Pancreas (tissue), 10 donors: ENCODE data around the gene PASK. TPM values are rescaled to one million over a fixed set of nuclear protein-coding genes. Genes with fewer than 3 reads are reported as not detected.
A peak's percentile ranks its signal among the peaks of the same experiment; 100 is the strongest.

Source experiments
- ATAC-seq, 4 donors: fragments of 200-7000 bp; cut with Tn5 transposase; one replicate each; pipeline versions ENCODE4 v1.8.0 to v1.9.1; 2020; ENCODE audit warnings: mild to moderate bottlenecking in 4 of 4, moderate library complexity in 4 of 4
- DNase-seq, 6 donors: peaks; one replicate each; pipeline ENCODE4 v3.0.0-alpha.2; 2020
- FAIRE-seq: peaks from 2 replicates; lab custom pipeline; 2012; peaks lifted over from hg19 to GRCh38; lab: Jason Lieb, UNC
- H3K27ac ChIP-seq, 4 donors: fragments of 200-600 bp; sonication (generic); 1 replicate in 3 of 4; 2 replicates in 1 of 4; pipeline versions ENCODE4 v1.5.0 to v1.8.0; 2020
- H3K27me3 ChIP-seq, 4 donors: fragments of 200-600 bp; one replicate each; pipeline ENCODE4 v1.8.0; 2021
- H3K36me3 ChIP-seq, 3 donors: fragments of 200-600 bp; sonication (generic) in 1 of 3; one replicate each; pipeline versions ENCODE4 v1.5.0 to v1.8.0; 2020 to 2021
- H3K4me1 ChIP-seq, 3 donors: fragments of 200-600 bp; one replicate each; pipeline ENCODE4 v1.8.0; 2021
- H3K4me3 ChIP-seq, 4 donors: fragments of 200-600 bp; sonication (generic) in 2 of 4; one replicate each; pipeline versions ENCODE4 v1.5.0 to v1.8.0; 2020 to 2021
- H3K9me3 ChIP-seq, 4 donors: fragments of 200-600 bp; one replicate each; pipeline ENCODE4 v1.8.0; 2021
- CTCF ChIP-seq, 4 donors: fragments of 200-600 bp; sonication (generic) in 3 of 4; IDR thresholded peaks; one replicate each; pipeline versions ENCODE4 v1.5.0 to v1.8.0; 2021; ENCODE audit warnings: antibody characterized with exemption in 4 of 4
- WGBS, 2 donors: extraction: QIAGEN DNeasy Blood & Tissue Kit; methylation state at CpG; one replicate each; pipeline ENCODE4 v1.1.7; 2013; 5-methylcytosine and 5-hydroxymethylcytosine counted together
- intact Hi-C, 3 donors: fragments of 100-400 bp; cut with DNase I; formaldehyde crosslinking; loops; one replicate each; pipeline versions ENCODE4 v1.11.1 to v1.14.2; 2022
- polyA plus RNA-seq, 2 donors: library from polyadenylated mRNA; stranded (reverse); fragments of 200-250 nt; gene quantifications; one replicate each; pipeline ENCODE4 v1.2.3, GENCODE V29; 2013
- total RNA-seq, 6 donors: library from RNA; stranded (reverse); fragmentation: NEBNext Ultra II Directional in 4 of 6; extraction: Animal tissue kit (Norgen Biotek cat#: 25700) in 4 of 6; gene quantifications; one replicate each; pipeline versions ENCODE4 v1.2.1 to v1.2.4, GENCODE V29; 2021 to 2023
- donor health status: healthy with polysubstance abuse.
- donor health status: DM: no; HTN: no; CAD: no; lungs with moderate emphysema.
- donor health status: DM: no; HTN: no; CAD: no.
- donor health status: control.
- donor health status: control.
- donor health status: Bipolar disorder and iron deficiency.
- donor health status: DM: yes; HTN: yes; CAD: no.
- donor health status: DM: no; HTN: no; CAD: no.
- donor health status: DM: no; HTN: no; CAD: no.
- donor health status: DM: yes; HTN: yes; CAD: no.

Gene PASK
- total and polyA plus RNA-seq, 8 donors = 3.7 to 14.5 (median 9.2) TPM

DNA sequence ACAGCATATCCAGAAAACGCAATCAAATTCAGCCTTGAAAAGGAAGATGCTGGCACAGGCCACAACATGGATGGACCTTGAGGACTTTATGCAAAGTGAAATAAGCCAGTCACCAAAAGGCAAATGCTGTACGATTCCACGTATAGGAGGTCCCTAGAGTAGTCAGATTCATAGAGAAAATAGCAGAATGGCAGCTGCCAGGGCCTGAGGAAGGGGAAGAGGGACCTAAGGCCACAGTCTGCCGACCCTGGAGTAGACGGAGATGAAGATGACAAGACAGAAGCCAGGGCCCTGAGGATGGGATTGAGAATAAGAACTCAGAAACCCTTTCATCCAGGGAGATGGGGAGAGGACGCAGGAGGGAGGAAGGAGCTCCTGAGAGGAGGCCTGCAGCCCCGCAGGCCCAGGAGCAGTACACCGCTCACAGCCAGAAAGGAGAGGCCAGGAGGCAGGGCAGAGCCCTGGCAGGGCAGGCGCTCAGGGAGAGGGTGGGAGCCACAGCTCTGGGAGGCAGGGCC lies 39.1 kb downstream of the PASK start:
- FAIRE-seq = no peak
- H3K9me3 ChIP-seq = no peaks in the 10 kb centered on the region
- no peak for ATAC-seq
- no peaks in the 10 kb centered on the region for H3K27me3 ChIP-seq
- H3K4me1 ChIP-seq = no peaks in the 10 kb centered on the region
- TF ChIP-seq CTCF (IDR thresholded peaks at IDR 0.05) = no peak
- WGBS, 2 donors = 91 to 96% methylated on average over 9 of the region's 9 CpGs
- H3K36me3 ChIP-seq = no peaks in the 10 kb centered on the region
- intact Hi-C loops = no loop called here
- H3K27ac ChIP-seq = no peak overlapping the region
- no peak overlapping the region for H3K4me3 ChIP-seq
- DNase-seq = no peak

DNA sequence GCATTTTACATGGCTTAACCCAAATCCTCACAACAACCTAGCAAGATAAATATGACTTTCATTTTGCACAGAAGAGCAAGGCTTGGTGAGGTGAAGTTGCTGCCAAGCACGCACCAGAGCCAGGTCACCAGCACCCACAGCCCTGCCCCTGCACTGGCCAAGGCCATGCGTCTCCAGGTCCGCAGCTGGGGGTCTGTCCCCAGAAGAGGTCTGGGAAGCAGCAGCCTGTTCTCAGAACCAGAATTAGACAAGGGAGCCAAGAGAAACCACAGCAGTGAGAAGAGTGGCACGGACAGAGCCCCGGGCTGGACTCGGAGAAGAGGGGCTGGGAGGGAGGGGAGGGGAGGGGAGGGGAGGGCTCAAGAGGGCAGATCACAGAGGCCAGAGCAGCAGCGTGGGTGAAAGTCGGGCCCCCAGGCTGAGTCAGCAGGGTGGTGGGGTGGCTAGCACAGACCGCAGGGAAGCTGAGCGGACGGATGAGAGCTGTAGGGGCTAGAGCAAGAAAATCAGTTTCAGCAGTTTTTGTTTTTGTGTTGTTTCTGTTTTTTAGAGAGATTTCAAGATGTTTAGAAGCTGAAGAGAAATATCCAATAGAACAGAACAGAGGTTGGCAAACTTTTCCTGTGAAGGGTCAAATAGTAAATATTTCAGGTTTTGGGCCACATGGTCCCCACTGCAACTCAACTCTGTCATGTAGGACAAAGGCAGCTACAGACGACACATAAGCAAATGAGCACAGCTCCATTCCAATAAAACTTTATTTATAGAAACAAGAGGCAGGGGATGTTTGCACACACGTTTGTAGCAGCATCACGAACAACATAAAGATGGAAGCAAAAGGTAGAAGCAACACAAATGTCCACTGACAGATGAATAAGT lies 39.8 kb downstream of the PASK start:
- DNase-seq = peak in 1 of 6 donors; percentile 33
- no peak for ATAC-seq
- H3K4me1 ChIP-seq = no peaks in the 10 kb centered on the region
- intact Hi-C loops = no loop called here
- H3K27ac ChIP-seq = no peak overlapping the region
- WGBS, 2 donors = 90 to 93% methylated on average over 14 of the region's 14 CpGs
- FAIRE-seq = no peak
- no peaks in the 10 kb centered on the region for H3K27me3 ChIP-seq
- no peak for TF ChIP-seq CTCF (IDR thresholded peaks at IDR 0.05)
- no peaks in the 10 kb centered on the region for H3K9me3 ChIP-seq
- no peaks in the 10 kb centered on the region for H3K36me3 ChIP-seq
- no peak overlapping the region for H3K4me3 ChIP-seq

DNA sequence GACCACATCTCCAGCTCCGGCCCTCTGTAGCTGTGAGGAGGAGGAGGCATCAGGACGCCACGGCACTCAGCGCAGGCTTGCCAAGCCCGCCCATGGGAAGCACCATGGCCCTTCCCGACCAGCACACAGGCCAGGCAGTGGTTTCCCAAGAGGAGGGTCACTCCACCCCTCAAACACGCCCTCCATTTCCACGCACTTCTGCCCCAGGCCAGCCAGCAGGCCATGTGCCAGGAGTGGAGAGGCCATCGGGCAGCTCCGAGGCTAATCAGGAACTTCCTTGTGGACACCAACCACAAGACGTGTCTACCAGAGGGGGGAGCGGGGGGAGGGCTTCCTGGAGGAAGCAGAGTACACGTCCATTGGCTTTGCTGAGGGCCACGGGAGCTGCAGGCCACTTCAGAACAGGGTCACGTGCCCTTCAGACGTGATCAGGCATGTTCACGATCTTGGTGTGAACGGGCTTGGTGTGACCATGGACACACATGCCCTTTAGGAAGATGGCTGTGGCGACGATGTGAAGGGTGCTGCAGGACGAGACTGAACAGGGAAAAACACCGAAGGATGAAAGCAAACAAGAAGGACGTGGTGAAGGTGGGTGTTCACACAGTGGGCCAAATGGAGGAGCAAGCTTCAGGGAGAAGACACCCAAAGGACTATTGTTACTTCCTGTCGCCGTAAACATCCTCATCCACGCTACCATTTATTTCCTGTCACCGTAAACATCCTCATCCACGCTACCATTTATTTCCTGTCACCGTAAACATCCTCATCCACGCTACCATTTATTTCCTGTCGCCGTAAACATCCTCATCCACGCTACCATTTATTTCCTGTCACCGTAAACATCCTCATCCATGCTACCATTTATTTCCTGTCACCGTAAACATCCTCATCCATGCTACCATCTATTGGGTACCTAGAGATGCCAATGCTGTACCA lies 40.7 kb downstream of the PASK start:
- FAIRE-seq = no peak
- DNase-seq = peak in 1 of 6 donors; percentile 41
- no peak overlapping the region for H3K4me3 ChIP-seq
- no peak for ATAC-seq
- H3K27ac ChIP-seq = no peak overlapping the region
- intact Hi-C loops = no loop called here
- H3K27me3 ChIP-seq = no peaks in the 10 kb centered on the region
- H3K9me3 ChIP-seq = no peaks in the 10 kb centered on the region
- 87 to 88% methylated on average over 34 to 35 of the region's 35 CpGs for WGBS, 2 donors
- no peak for TF ChIP-seq CTCF (IDR thresholded peaks at IDR 0.05)
- no peaks in the 10 kb centered on the region for H3K36me3 ChIP-seq
- peaks cover 0 to under 1% (median under 1%) of the 10 kb centered on the region in 3 donors for H3K4me1 ChIP-seq

DNA sequence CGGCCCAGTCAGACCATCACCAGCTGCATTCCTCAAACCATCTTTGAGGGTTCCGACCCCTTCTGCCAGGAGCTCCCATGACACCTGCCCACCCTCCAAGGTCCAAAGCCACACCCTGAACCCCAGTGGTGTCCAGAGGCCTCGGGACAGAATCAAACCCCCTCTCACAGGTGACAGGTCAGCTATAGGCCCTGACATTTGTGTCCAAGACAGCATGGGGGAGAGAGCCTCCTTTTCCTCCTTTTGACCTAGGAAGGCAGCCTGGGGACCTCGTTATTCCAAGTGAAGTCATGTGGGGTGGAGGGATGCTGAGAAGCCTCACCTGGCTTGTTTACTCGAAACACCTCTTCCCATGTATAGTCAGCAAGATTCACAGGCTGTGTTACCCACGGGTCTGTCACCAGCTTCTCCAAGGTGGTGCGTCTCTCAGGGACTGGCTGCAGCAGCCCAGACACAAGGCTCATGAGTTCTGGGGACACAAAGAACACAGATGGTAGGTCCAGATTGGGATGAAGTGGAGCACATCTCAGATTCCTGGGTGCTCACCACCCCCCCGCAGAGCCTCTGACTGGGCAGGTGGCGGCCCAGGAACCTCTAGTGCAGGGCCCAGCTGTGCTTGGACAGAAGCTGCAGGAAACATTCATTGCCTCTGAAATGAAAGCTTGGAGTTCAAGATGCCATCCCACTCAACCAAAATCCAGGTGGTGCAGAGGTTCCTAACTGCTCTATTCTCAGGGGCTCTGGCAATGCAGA lies 42.1 kb downstream of the PASK start:
- 89 to 96% methylated on average over 9 of the region's 9 CpGs for WGBS, 2 donors
- Histone ChIP-seq H3K27me3 (no peaks in the 10 kb centered on the region), H3K27ac (no peak overlapping the region), H3K4me3 (no peak overlapping the region), H3K4me1 (peaks cover 3 to 8% (median 6%) of the 10 kb centered on the region in 3 donors), H3K9me3 (no peaks in the 10 kb centered on the region), H3K36me3 (no peaks in the 10 kb centered on the region)
- DNase-seq (peak in 1 of 6 donors; percentile 26), ATAC-seq (no peak), FAIRE-seq (no peak)
- intact Hi-C loops = no loop called here
- no peak for TF ChIP-seq CTCF (IDR thresholded peaks at IDR 0.05)
